Testis (tissue), 3 donors: ENCODE results near the gene ZNRF3. TPM values are rescaled to one million over a fixed set of nuclear protein-coding genes. Genes with fewer than 3 reads are reported as not detected.

Experiments used
- DNase-seq: peaks from one replicate; pipeline ENCODE4 v3.0.0-alpha.2; 2019
- H3K27ac ChIP-seq, 2 donors: fragments of 200-600 bp; sonication (generic); one replicate each; pipeline ENCODE4 v1.5.1; 2019
- H3K27me3 ChIP-seq: fragments of 200-600 bp; sonication (generic); one replicate; pipeline ENCODE4 v1.5.1; 2019
- H3K36me3 ChIP-seq: fragments of 200-600 bp; sonication (generic); one replicate; pipeline ENCODE4 v1.5.1; 2017; ENCODE audit warnings: low read depth; ENCODE audit errors: missing control alignments
- H3K4me1 ChIP-seq: fragments of 200-600 bp; sonication (generic); one replicate; pipeline ENCODE4 v1.5.1; 2019
- H3K4me3 ChIP-seq, 2 donors: fragments of 200-600 bp; sonication (generic); one replicate each; pipeline ENCODE4 v1.5.1; 2017 to 2019
- H3K9me3 ChIP-seq: fragments of 200-600 bp; sonication (generic); one replicate; pipeline ENCODE4 v1.5.1; 2017
- CTCF ChIP-seq, 3 experiments: fragments of 450-650 bp in 2 of 3; fragments of 200-600 bp in 1 of 3; sonication (generic) in 1 of 3; IDR thresholded peaks; one replicate each; pipeline ENCODE4 v1.5.1; 2016 to 2019; ENCODE audit warnings: antibody characterized with exemption in 3 of 3, mild to moderate bottlenecking in 2 of 3, moderate library complexity in 1 of 3
- POLR2A ChIP-seq: fragments of 450-650 bp; IDR thresholded peaks from one replicate; pipeline ENCODE4 v1.6.1; 2017; ENCODE audit warnings: antibody characterized with exemption, mild to moderate bottlenecking, moderate library complexity
- WGBS, 2 donors: methylation state at CpG; one replicate each; pipeline ENCODE4 v1.1.5; 2018; 5-methylcytosine and 5-hydroxymethylcytosine counted together
- intact Hi-C: fragments of 100-400 bp; cut with DNase I; formaldehyde crosslinking; loops from one replicate; pipeline ENCODE4 v1.15.1; 2023; ENCODE audit warnings: low total_unique reads
- polyA plus RNA-seq: library from polyadenylated mRNA; stranded (reverse); fragments of 350-450 nt; fragmentation: Illumina TruSeq; extraction: RNeasy Lipid Tissue Mini Kit (QIAGEN cat#74804); gene quantifications from one replicate; pipeline ENCODE4 v1.2.3, GENCODE V29; 2014; ENCODE audit warnings: low read depth, low replicate concordance; ENCODE audit not compliant: insufficient read depth
- total RNA-seq, 2 donors: library from RNA; depleted of rRNA; stranded (reverse); fragments of >200 nt; gene quantifications; one replicate each; pipeline ENCODE4 v1.2.3, GENCODE V29; 2016

The ZNRF3 gene
- total and polyA plus RNA-seq, 3 donors from 2014 or later, result 13.9 to 44.5 (median 32.2) TPM

GRCh38 chr22:29065468-29066190 lies 182.3 kb downstream of the ZNRF3 start:
- DNase-seq, result no peak
- Histone ChIP-seq H3K9me3 (no peaks in the 10 kb centered on the region), H3K27ac (no peak overlapping the region), H3K4me1 (no peaks in the 10 kb centered on the region), H3K36me3 (no peaks in the 10 kb centered on the region), H3K4me3 (no peak overlapping the region), H3K27me3 (no peaks in the 10 kb centered on the region)
- 55 to 64% methylated on average over 7 of the region's 7 CpGs for WGBS, 2 donors
- no peak for TF ChIP-seq POLR2A
- TF ChIP-seq CTCF (IDR thresholded peaks at IDR 0.05), result no peak
- intact Hi-C loops, result no loop called here

GRCh38 chr22:29069463-29069862 lies 186.1 kb downstream of the ZNRF3 start:
- H3K4me3 ChIP-seq, result no peak overlapping the region
- no peak overlapping the region for H3K27ac ChIP-seq
- WGBS, 2 donors, result 66 to 79% methylated on average over 4 of the region's 4 CpGs
- TF ChIP-seq CTCF (IDR thresholded peaks at IDR 0.05), result no peak
- TF ChIP-seq POLR2A, result no peak
- H3K4me1 ChIP-seq, result peaks cover 21% of the 10 kb centered on the region
- no peaks in the 10 kb centered on the region for H3K27me3 ChIP-seq
- DNase-seq, result no peak
- H3K9me3 ChIP-seq, result no peaks in the 10 kb centered on the region
- intact Hi-C loops, result no loop called here
- no peaks in the 10 kb centered on the region for H3K36me3 ChIP-seq

- no peak overlapping the region for H3K4me3 ChIP-seq
- no peaks in the 10 kb centered on the region for H3K27me3 ChIP-seq
- no peak for DNase-seq
- intact Hi-C loops, result no loop called here
- TF ChIP-seq POLR2A (no peak), CTCF (IDR thresholded peaks at IDR 0.05) (no peak)
- H3K9me3 ChIP-seq, result no peaks in the 10 kb centered on the region
- H3K27ac ChIP-seq, result no peak overlapping the region
- H3K4me1 ChIP-seq, result peaks cover 29% of the 10 kb centered on the region
- no peaks in the 10 kb centered on the region for H3K36me3 ChIP-seq
- 58 to 65% methylated on average over 4 of the region's 4 CpGs for WGBS, 2 donors
Measured at GRCh38 chr22:29070490-29070889, 187.1 kb downstream of the ZNRF3 start.

GRCh38 chr22:29071261-29072045 lies 188.1 kb downstream of the ZNRF3 start:
- H3K4me3 ChIP-seq, result peak overlapping the region; percentile 45 to 49
- H3K9me3 ChIP-seq, result no peaks in the 10 kb centered on the region
- intact Hi-C loops, result no loop called here
- peaks cover 29% of the 10 kb centered on the region for H3K4me1 ChIP-seq
- 1 to 7% methylated on average over 34 to 47 of the region's 60 CpGs for WGBS, 2 donors
- no peaks in the 10 kb centered on the region for H3K27me3 ChIP-seq
- no peaks in the 10 kb centered on the region for H3K36me3 ChIP-seq
- DNase-seq, result peak; percentile 56
- H3K27ac ChIP-seq, result peak overlapping the region; percentile 28 to 33
- TF ChIP-seq POLR2A (no peak), CTCF (IDR thresholded peaks at IDR 0.05) (no peak)
